Loucy (cell line): ENCODE measurements around the gene MISP.

Experiments used
- CTCF ChIP-seq: fragments of 200-600 bp; sonication (generic); conservative IDR thresholded peaks from 2 replicates; pipeline ENCODE4 v1.5.1; 2014; ENCODE audit warnings: mild to moderate bottlenecking, antibody characterized with exemption, low read length
- EZH2phosphoT487 ChIP-seq: fragments of 200-600 bp; IDR thresholded peaks from 2 replicates; pipeline ENCODE4 v1.6.1; 2018; ENCODE audit warnings: antibody characterized with exemption, mild to moderate bottlenecking, moderate library complexity, borderline replicate concordance

GRCh38 chr19:805600-806550 is 55.0 kb downstream of the MISP start:
- TF ChIP-seq CTCF, result no peak
- TF ChIP-seq EZH2phosphoT487, result no peak
